Neural cell (in vitro differentiated cells): ENCODE data around the gene TMPRSS2.

Experiments
- CTCF ChIP-seq: fragments of 450-650 bp; IDR thresholded peaks from 2 replicates; pipeline ENCODE4 v1.5.1; 2014; ENCODE audit warnings: antibody characterized with exemption, mild to moderate bottlenecking, moderate library complexity; ENCODE audit not compliant: poor library complexity, severe bottlenecking
- EZH2 ChIP-seq: fragments of 200-600, 300-800 bp; shearing (Covaris generic), sonication (generic); IDR thresholded peaks from 2 replicates; pipeline ENCODE4 v1.6.1; 2014; ENCODE audit warnings: antibody characterized with exemption, low read length, borderline replicate concordance, mild to moderate bottlenecking; ENCODE audit not compliant: insufficient read depth, poor library complexity, severe bottlenecking
- POLR2AphosphoS5 ChIP-seq: IDR thresholded peaks from 2 replicates; pipeline ENCODE4 v1.6.1; 2012

GRCh38 chr21:41431788-41432548 is 76.0 kb downstream of the TMPRSS2 start:
- TF ChIP-seq CTCF (no peak), EZH2 (no peak), POLR2AphosphoS5 (no peak)
